A549 (cell line): ENCODE measurements around the gene PHF21B.

Source experiments
- HDAC2 ChIP-seq: fragments of 200-600 bp; sonication (generic); IDR thresholded peaks from 2 replicates; pipeline ENCODE4 v1.6.1; 2016
- KDM1A ChIP-seq: fragments of 200-600 bp; sonication (generic); IDR thresholded peaks from 2 replicates; pipeline ENCODE4 v1.6.1; 2016; ENCODE audit warnings: low read depth, mild to moderate bottlenecking
- POLR2A ChIP-seq: IDR thresholded peaks from 2 replicates; pipeline ENCODE4 v1.6.1; 2012; ENCODE audit warnings: mild to moderate bottlenecking, low read length
- RFX5 ChIP-seq: fragments of 450-650 bp; IDR thresholded peaks from 2 replicates; pipeline ENCODE4 v1.7.1; 2014; ENCODE audit warnings: antibody characterized with exemption, mild to moderate bottlenecking, moderate library complexity

DNA sequence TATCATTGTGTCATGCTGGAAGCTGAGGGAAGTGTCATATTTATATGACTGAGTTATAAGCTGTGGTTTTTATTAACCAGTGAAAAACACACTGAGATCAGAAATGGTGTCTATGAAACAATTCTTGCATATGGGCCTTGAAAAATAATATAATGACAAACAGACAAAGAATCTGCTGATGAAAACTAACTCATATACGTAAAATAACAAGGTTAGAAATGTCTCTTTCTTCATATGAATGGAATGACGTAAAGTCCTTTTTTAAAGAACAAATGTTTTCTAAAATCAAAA is 48.8 kb upstream of the PHF21B start:
- TF ChIP-seq KDM1A (no peak), POLR2A (no peak), HDAC2 (no peak), RFX5 (no peak)
